HG02840 (cell line): ENCODE results near the gene CENPQ.

Experiments used
- ATAC-seq: cut with Tn5 transposase; IDR thresholded peaks from one replicate; pipeline ENCODE4 v1.9.1; 2021; ENCODE audit warnings: mild to moderate bottlenecking, moderate library complexity, moderate number of reproducible peaks; ENCODE audit not compliant: unreplicated experiment, low FRiP score

CENPQ gene

GRCh38 chr6:49535795-49536194 lies 72.6 kb downstream of the CENPQ start:
- no peak for ATAC-seq

GRCh38 chr6:49539102-49539501 lies 75.9 kb downstream of the CENPQ start:
- ATAC-seq: no peak

GRCh38 chr6:49540614-49541013 lies 77.4 kb downstream of the CENPQ start:
- ATAC-seq: no peak

GRCh38 chr6:49541210-49541724 lies 78.1 kb downstream of the CENPQ start:
- ATAC-seq: no peak

GRCh38 chr6:49541936-49542335 lies 78.8 kb downstream of the CENPQ start:
- ATAC-seq: no peak
